ENCODE measurements around the gene SLAMF9.

Gene SLAMF9

DNA sequence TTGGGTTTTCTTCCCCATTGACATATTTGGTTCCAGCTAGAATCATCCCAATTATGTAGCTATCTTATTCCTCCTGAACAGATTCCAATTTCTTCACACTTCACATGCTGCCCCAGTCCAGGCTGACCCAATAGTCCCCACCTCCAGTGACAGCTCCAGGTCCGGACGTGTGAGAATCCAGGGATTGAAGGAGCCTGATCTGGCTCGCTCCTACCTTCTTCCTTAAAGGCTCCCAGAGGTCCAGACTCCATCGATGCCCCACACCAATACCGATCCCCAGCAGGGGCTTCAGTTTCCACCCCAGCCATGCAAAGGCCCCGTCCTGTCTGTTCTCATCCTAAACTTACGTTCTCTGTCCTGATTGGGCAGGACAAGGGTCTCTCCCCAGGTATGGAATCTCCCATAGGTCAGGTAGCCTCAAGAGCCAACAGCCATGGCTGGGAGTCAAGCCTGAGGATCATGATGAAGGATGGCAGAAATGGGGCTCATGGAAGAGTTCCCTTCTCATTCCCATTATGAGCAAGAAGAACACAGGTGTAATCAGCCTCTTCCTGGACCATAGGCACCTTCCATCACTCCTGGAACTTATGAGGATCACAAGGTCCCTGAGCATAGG, 20.4 kb upstream of the SLAMF9 start:
- DNase-seq = no peak

DNA sequence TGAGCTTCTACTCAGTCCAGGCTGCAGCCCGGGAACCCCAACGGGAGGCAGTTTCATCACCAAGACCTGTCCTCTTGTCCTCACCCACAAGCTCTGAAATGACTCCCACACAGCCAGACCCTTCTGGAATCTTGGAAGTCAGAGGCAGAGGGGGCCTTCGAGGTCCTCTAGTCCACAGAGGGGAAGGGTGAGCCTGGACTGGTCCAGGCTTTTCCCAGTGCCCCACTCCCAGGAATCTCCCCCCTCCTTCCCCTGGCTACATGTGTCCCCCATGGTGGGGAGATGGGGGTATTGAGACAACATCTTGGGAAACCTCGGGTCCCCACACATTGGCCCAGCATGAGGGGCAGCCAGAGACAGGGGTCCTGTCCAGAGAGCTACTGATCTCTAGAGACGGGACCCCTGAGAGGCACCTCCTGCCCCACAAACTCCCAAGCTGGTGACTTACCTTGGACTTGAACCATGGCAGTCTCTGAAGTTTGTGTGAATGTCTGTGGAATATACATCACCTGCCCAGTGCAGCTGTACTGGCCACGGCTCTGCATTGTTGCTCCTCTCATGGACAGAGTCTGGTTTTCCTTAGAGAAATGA, 19.4 kb upstream of the SLAMF9 start:
- DNase-seq = no peak

DNA sequence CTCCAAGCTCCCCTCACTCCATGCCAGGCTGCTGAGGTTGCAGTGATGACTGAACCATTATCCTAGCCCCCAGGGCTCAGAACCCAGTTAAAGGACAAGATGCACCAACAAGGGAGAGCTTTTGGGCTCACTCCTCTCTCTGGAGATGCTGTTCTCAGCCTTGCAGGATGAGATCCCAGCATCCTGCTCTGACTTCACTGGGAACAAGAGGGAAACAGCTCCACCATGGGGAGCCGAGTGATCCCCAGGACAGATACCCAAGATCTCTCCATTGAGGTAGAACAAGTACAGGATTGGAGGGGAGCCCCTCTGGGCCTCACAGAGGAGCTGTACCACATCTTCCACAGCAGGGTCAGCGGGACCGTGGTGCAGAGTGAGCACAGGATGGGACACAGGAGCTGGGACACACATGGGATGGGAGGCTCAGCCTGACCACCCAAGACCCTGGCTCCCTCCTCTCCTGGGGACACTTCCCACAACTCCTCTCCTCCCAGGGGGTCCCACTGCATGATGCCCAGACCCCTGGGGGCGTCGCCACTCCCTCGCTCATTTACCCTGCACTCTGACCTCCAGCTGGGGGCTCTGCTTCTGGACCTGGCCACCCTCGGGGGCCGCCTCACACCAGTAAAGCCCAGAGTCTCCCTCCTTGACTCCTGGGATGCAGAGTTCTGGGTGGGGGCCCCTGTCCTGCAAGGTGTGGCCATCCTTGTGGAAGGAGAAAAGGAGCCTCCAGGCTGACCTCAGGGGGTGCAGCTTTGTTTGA, 18.6 kb upstream of the SLAMF9 start:
- DNase-seq = no peak

DNA sequence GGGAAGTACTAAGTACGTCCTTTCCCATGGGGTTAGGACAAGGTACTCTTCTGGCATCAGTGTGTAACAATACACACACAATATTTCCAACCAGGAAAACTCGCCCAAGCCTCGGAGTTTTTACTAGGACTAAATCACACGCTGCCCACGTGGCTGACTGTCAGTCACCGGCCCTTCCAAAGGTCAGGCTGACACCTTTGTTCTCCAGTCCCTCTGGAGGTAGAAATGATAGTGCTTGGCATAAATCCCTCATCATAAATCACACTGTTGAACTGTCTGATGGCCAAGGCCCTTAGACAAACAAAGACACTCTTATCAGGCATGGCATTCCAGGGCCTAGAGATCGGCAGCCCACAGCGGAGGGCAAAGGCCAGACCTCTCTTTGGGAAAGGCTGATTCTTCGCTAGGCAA, 16.9 kb upstream of the SLAMF9 start:
- DNase-seq = no peak

DNA sequence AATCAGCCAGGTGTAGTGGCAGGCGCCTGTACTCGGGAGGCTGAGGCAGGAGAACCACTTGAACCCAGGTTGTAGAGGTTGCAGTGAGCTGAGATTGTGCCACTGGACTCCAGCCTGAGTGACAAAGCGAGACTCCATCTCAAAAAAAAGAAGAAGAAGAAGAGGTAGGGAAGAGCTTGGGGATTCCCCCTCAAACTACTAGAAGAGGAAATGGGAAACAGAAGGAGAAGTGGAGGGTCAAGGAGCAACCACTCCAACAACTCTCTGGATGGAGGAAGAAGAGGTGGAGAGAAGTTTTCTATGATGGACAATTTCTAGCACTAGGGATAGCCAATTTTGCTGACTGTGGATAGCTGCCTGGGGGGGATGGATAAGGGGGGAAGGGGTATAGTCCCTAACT, 14.9 kb upstream of the SLAMF9 start:
- no peak for DNase-seq

DNA sequence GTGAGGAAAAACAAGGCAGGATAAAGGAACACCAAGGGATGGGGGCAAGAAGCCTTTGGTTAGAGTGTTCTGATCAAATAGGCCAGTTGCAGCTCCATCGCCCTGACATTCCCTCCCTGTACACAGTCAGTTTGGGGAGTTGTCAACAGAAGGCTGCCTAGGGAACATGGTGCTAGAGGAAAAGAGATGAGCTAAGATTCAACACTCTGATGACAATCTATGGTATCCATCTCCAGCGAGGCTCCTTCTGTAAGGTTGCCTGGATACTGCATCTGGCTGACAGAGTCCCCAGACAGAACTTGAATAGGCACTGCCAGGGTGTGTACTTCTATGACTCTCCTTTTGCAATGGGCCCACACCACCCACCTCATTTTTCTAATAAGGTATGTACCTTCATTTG, 11.2 kb upstream of the SLAMF9 start:
- no peak for DNase-seq

DNA sequence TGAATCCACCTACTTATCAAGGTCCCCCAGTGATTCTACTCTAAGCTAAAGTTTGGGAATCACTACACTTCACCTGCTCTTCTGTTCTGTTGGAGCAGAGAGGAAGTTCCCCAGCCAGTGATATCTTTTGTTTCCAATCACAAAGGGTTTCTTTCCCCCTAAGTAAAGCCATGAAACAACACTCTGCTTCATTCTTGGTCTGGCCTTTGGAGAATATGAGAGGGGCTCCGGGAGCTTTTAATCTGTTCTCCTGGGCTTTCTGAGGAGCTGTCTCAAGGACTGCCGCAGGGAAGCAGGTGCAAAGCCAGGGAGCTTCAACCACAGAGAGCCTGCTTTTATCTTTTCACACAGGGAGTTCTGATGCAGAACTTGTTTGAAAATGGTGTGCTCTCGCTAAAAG, 10.1 kb upstream of the SLAMF9 start:
- DNase-seq = peak in 1 of 2 experiments; percentile 40

DNA sequence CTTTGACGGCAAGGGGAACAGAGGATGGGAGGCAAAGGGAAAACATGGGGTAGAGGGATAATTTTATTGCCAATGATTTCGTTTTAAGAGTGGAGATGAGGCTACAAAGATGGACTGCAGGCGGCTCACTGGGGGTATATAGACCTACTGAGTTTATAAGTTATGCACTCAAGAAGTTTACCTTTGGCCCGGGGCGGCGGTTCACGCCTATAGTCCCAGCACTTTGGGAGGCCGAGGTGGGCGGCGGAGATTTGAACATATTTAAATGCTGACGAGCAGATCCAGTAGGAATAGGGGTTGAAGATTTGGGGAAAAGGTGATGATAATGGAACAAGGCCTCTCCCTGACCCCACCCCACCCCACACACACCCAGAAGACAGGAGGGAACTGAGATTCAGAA, 8.1 kb upstream of the SLAMF9 start:
- no peak for DNase-seq

DNA sequence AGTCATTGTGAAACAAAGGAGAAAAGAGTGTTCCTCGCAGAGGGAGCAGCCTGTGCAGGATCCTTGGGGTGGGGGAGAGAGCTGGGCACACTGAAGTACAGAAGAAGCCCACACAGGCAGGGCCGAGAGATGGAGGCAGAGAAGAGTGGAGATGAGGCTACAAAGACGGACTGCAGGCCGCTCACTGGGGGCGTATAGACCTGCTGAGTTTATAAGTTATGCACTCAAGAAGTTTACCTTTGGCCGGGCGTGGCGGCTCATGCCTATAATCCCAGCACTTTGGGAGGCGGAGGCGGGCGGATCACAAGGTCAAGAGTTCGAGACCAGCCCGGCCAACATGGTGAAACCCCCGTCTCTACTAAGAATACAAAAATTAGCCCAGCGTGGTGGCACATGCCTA, 7.6 kb upstream of the SLAMF9 start:
- no peak for DNase-seq

DNA sequence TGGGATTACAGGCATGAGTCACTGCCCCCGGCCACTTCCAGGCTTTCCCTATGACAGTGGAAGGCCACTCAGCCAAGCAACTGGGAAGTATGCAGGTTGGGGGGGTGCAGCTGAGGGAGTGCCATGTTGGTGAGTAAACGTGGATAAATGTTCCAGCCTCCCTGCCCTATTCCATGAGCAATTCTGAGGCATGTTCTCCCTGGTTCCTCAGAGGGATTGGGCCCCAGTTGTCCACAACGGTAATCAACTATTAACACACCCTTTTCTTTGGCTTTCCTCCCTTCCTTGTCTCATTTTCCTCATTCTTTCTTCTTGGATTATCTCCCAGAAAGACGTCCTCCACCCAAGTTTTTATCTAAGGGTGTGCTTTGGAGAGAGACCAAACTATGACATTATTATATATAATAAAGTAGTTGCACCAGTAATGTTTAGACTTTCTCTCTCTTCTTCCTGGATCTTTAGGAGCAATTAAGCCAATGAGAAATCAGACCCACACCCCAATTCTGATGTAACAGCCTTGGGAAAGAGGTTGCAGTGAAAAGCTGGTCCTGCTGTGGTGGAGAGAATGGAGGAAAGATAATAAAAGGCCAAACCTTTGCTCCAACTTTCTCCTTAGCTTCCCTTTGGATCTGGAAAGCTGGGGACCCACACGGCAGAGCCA, 6.8 kb upstream of the SLAMF9 start:
- DNase-seq = no peak

DNA sequence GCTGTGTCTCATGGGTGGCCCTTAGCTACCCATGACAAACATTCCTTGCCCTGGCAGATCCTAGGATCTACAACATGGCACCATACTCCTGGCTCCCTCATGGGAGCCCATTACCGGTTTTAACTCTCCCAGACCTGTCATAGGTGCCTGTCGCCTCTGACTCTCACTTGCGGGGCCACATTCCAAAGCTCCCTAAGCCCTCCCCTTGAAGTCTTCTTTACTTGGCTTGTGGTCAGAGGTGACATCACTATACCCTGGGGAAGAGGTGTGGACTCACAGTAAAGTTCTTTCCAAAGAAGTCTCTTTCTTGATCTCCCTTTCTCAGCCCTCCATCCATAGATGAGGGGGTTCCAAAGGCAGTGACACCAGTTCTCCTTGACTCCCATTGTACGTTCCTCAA, 5.4 kb upstream of the SLAMF9 start:
- no peak for DNase-seq

DNA sequence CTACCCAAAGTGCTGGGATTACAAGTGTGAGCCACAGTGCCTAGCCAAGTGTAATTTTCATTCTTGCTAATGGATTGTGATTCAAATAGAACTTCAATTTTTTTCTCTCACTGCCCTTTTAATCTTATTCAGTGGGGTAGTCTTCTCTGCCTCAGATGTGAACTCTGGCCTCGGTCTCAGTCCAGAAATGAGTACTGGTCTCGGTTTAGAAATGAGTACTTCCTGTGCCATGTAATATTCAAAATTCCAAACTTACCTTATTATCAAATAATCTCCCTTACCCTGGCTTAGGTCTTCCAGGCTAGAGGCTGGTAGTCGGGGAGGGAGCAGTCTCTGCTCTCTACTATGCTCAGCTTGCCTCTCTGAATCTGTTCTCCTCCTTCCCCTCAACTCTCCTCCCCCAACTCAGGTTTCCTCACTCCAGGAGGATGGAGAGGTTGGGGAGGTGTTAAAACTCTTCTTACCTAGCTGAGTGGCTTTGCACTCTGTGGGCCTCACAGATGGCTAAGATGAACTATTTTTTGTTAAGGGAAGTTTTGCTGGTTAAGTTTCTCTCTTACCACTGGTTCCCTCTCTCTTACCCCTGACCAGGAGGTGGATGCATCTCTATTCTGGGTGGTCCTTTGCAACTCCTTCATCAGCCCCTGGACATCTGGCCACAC, 4.8 kb upstream of the SLAMF9 start:
- no peak for DNase-seq

DNA sequence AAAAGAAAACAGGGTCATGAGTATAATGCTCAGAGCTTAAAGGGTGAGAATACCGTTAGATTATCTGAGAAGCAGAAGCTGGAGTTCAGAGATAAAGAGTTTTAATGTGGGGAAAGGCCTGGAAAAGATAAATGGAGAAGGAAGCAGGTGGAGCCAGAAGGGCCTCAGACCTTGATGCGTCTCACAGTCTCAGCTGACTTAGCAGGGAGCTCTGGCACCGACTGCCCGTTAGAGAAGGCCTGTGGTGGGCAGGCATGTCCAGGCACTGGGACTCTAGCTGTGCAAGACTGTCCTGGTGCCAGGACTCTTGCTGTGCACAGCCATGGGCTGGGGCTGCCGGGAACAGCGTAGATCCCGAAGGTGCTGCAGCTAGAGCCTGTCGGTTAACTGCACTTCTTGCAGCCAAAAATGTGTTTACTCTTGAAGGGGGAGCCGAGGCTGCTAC, 3.8 kb upstream of the SLAMF9 start:
- no peak for DNase-seq

DNA sequence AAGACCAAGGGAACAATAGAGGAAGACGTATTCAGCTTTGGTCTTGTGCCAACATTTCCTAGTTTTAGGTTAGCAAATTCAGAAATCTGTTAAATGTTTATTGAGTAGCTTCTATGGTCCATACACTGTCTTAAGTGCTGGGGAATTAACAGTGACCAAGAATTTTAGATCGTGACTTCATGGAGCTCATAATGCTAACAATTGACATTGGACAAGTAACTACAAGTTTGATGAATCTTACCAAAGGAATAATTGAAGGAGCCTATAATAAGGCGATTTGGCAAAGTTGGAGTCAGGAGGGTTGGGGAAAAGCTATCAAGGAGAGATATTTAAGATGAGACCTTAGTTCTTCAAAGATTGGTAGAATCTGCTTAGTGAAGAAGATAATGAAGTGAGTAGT, 1.4 kb upstream of the SLAMF9 start:
- no peak for DNase-seq

DNA sequence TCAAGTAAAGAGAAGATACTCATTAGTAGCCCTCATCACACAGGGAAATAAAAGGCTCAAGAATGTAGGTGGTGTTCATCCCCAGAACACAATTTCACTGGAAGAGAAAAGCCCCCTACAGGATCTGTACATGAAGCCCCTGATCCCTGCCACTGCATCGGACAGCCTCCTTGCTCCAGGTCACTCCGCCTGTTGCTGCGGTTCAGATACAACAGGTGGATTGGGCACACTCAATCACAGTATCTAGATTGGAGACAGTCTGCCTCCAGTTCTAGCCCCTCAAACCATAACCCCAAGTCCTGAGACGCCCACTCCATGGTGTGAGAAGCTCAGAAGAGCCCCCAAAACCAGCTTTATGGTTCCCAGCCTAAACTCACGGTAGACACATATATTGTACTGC, 1.1 kb downstream of the SLAMF9 start:
- DNase-seq = no peak

DNA sequence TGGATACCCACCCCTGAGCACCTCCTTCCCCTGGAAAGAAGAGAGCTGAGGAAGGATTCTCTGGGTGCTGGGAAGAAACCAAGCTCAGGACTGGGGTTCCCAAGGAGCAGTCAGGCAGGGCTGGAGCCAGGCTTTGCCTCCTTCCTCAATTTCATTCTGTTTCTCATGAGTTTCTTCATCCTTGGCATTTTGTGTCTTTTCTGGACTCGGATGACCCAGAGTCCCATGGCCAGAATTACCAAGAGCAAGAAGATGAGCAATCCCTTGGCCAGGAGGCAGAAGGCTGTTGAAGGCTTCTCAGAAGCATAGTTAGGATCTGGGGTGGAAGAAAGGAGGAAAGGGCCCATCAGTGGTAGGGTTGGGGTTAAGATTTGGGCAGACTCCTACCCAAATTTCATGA, 2.5 kb downstream of the SLAMF9 start:
- DNase-seq = no peak

DNA sequence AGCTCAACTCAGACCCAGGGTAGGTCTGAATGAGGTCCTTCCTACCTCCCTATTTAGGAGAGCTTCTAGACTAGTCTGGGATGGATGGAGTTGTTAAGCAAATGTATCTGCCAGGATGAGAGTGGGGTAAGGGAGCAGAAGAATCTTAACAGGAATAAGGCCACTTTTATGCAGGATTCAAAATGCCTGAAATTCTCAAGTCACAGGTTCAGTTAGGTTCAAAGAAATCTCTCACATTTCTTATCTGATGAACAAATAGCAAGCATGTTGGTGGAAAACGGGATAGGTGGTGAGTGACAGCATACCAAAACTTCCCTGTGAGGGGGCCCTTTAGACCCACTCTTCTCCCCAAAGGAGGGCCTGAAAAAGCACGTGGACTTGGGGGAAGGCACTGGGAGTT, 3.0 kb downstream of the SLAMF9 start:
- no peak for DNase-seq

DNA sequence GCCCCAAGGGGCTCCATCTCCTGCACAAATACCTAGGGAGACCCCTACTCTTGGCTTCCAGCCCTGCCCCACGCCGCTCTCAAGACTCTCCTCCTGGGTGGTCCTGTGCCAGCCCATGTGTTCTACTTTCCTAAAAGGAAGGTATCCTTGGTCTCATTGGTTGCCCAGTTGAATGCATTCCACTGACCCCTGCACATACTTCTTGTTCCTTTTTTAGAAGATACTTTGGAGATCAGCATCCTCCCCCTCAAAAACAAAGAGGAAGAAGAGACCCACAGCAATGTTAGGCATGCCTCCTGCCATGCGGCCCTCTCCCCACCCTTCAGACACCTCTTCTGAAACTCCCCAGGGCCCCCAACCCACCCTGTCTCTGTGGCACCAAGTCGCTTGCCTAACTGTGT, 4.1 kb downstream of the SLAMF9 start:
- no peak for DNase-seq

DNA sequence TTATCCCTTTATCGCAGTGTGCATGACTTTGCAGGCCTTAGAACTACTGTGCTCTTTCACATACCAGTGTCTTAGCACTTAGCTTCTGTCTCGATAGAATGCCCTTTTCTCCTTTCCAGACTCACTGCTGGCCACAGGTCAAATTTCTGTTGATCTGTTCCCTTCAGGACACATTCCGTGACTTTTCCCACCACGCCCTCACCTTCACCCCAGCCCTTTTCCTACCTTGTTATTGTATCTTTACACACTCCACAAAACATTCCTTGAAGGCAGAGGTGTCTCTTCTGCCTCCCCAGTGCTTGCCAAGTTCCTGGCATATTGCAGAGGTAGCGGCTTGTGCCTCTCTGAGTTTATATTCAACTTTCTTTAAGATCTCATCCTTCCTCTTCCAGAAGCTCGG, 4.9 kb downstream of the SLAMF9 start:
- DNase-seq = no peak

DNA sequence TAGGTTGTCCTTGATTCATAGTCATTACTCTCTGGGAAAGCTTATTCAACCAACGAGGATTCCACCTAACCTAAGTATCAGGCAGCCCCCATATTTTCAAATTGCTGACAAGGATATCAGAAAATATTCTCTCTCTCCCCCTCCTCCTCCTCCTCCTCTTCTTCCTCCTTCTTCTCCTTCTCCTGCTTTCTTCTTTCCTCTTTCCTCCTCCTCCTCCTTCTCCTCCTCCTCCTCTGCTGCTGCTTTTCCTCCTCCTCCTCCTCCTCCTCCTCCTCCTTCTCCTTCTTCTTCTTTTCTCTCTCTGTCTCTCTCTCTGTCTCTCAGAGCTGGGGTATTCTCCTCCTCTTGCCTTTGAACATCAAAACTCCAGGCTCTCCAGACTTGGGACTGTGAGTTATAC, 6.1 kb downstream of the SLAMF9 start:
- DNase-seq = no peak

DNA sequence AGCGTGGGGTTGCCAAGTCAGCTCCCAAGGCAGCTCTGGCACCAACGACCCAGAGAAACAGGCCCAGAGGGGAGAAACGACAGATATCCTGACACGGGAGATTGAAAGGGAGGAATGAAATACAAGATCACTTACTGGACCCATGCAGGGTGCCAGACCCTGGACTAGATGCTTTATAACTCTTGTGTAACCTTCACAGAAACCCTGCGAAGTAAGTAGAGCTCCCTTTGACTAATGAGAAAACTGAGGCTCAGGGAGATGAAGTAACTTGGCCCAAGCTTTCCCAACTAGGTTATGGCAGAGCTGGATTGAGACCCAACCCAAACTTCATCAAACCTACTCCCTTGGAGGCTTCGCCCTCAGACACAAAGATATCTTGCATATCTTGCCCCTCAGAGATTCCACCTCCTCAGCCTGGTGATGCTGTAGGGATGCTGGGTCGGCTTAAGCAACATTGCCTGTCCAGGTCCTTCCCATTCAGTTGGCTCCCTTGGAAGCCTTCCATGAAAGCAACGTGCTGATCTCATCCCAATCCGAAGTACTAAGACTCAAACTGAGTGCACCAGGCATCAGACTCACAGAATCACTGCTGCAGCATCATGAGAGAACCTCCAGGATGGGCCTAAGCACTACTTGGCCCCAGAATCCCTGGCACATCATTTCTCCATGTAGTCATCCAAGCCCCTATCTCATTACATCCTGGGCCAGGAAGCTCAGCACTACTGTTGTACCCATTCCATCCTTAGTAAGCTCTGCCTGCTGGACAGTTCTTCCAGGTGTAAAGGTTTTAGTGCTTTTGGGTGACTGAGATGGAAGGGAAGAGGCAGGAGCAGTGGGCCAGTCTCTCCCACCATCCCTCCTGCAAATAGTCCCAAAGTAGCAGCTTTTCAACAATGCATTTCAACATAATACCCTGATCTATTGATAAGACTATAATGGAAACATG, 7.5 kb downstream of the SLAMF9 start:
- no peak for DNase-seq

Data from NCI-H187 (cell line).